ENCODE results near the gene HBD.

GRCh38 chr11:5226732-5227310 lies 7.5 kb downstream of the HBD start, which contains the start of gene HBB:
- TF ChIP-seq, protein P1, sequence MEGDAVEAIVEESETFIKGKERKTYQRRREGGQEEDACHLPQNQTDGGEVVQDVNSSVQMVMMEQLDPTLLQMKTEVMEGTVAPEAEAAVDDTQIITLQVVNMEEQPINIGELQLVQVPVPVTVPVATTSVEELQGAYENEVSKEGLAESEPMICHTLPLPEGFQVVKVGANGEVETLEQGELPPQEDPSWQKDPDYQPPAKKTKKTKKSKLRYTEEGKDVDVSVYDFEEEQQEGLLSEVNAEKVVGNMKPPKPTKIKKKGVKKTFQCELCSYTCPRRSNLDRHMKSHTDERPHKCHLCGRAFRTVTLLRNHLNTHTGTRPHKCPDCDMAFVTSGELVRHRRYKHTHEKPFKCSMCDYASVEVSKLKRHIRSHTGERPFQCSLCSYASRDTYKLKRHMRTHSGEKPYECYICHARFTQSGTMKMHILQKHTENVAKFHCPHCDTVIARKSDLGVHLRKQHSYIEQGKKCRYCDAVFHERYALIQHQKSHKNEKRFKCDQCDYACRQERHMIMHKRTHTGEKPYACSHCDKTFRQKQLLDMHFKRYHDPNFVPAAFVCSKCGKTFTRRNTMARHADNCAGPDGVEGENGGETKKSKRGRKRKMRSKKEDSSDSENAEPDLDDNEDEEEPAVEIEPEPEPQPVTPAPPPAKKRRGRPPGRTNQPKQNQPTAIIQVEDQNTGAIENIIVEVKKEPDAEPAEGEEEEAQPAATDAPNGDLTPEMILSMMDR (IDR thresholded peaks at IDR 0.05), result no peak
- no peak for TF ChIP-seq REST (IDR thresholded peaks at IDR 0.05; ENCODE audit: insufficient read depth in 1 of 2, low read depth in 2 of 2, low read length in 1 of 2)
- no peak for TF ChIP-seq TCF7L2 (IDR thresholded peaks at IDR 0.05; ENCODE audit: low read depth, low read length)
- no peak for TF ChIP-seq POLR2AphosphoS5 (IDR thresholded peaks at IDR 0.05; ENCODE audit: low read depth, low read length)
- TF ChIP-seq SIN3A (IDR thresholded peaks at IDR 0.05; ENCODE audit: borderline replicate concordance, insufficient read depth, low read depth, low read length), result no peak
